GM18499 (cell line): ENCODE data around the gene WASF3.
"Not testable (repeated sequence)": the region's sequence is repeated elsewhere in the genome, so short reads cannot be mapped to it uniquely, and the experiment has no call there.

ENCODE experiments used
- ATAC-seq: cut with Tn5 transposase; IDR thresholded peaks from one replicate; pipeline ENCODE4 v1.9.1; 2021; ENCODE audit warnings: moderate number of reproducible peaks; ENCODE audit not compliant: insufficient read depth, unreplicated experiment

The WASF3 gene

DNA sequence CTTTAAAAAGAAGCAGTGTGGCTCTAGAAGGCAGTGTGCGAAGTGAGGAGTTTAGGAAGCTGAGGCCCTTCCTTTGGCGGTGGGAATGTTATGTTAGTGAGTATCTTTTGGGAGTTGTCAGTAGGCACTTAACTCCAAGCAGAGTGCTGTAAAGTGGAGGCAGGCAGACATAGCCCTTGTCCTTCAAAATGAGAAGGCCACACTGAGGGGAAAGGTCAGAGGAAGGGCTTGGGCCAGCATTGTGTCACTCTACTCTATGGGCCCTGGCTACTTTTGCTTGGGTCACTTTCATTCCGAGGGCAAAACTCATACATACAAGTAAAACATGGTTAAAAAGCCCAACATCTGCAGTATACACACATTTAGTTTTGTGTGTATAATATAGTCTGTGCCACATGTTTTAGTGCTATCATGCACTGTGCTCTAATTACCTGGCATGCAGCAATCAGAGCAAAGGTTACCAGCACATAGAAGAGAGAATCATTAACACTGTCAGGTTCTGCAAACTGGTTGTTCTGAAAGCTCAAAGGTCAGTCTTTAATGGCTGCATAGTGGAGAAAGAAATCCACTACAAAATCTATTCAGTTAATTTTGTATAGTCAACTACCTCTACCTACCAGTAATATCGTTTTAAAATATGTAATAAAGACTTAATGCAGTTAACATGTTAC, 64.4 kb downstream of the WASF3 start:
- ATAC-seq = no peak

DNA sequence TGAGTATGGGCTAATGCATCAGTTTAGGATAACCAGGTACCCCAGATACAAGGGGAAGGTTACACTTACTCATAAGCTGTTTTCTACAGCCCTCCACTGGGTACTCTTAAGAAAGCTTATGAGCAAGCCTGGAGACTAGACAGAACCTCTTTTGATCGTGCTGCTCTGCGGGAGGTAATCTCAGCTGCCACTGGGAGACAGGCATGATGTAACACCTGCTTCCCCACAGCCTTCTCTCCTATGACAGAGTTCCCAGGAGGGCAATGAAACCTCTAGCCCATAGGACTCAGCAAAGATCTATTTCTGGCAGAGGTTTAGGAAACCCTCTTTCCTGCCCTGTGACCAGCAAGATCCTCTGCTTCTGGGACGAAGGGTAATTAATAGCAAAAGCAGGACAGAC, 65.6 kb downstream of the WASF3 start:
- ATAC-seq = no peak

DNA sequence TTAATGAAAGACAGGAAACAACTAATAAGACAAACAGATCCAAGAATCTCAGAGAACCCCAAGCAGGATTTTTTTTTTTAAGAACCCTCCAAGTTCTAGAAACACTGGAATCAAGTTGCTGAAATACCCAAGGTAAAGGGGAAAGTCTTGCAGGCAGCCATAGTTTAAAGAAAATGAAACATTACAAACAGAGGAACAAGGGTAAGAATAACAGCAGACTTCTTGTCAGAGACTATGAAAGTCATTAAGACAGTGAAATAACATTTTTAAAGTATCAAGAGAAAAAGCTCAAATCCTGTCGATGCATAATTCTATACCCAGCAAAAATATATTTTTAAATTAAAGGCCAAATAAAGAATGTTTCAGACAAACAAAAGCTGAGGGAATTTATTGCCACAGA, 67.1 kb downstream of the WASF3 start:
- ATAC-seq = no peak

DNA sequence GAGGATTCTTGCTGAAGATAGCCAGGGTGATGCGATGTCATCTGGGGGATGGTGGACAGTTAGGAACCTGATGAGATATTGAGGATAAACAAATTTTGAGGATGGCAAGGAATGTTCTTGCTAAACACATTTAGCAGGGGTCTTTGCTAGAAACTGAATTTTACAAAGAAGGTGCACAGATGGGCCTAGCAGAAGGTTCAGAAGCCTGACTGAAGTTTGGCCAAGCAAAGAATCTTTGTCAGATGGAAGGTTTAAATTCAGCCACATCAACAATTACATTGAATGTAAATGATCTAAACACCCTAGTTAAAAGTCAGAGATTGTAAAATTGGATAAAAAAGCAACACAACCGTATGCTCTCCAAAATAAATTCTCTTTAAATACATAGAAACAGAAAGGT, 68.8 kb downstream of the WASF3 start:
- no peak for ATAC-seq

DNA sequence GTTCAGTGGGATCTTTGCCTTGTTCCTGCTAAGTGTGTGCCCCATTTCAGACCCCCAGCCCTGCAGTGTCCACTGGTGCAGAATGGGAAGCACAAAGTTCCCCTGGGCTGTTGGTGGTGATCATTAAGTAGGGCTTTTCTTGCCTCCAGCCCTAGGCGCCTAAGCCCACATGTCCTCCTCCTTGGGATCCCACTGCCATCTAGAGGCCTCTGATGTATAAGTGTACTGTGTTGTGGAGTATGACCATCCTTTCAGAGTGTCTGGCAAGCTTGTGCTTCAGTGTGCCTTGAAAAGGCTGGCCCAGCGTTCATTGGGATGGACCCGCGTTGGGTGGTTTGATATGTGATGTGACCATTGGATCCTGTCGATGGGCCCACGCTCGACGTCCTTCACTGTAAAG, 71.2 kb downstream of the WASF3 start:
- no peak for ATAC-seq

DNA sequence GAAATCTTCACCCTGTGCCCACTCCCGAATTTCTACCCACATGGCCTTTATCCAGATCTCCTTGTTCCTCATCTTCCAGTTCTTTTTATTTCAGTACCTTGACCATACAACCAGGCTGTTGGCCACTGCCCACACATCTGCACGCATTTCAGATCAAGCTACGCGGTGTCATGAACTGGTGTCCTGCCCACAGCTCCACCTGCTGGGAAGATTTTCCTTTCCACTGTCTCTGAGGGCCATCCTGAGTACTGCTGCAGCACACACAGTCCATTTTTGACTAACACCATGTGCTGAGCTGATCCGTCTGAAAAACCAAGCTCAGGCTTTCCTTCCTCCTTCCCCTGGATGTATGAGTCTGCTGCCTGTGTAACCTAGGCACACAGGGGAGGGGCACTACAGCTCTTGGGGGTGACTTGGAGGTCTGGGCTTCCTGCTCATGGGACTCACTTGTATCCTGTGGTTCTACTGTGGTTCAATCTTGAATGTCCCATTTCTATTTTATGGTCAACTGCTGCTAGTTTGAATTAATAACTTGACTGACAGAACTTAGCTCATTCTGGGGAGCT, 71.9 kb downstream of the WASF3 start:
- no peak for ATAC-seq

DNA sequence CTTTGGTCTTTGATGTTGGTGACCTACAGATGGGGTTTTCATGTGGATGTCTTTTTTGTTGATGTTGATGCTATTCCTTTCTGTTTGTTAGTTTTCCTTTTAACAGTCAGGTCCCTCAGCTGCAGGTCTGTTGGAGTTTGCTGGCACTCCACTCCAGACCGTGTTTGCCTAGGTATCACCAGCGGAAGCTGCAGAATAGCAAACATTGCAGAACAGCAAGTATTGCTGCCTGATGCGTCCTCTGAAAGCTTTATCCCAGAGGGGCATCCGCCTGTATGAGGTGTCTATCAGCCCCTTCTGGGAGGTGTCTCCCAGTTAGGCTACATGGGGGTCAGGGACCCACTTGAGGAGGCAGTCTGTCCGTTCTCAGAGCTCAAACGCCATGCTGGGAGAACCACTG, 78.2 kb downstream of the WASF3 start:
- not testable (repeated sequence) for ATAC-seq

DNA sequence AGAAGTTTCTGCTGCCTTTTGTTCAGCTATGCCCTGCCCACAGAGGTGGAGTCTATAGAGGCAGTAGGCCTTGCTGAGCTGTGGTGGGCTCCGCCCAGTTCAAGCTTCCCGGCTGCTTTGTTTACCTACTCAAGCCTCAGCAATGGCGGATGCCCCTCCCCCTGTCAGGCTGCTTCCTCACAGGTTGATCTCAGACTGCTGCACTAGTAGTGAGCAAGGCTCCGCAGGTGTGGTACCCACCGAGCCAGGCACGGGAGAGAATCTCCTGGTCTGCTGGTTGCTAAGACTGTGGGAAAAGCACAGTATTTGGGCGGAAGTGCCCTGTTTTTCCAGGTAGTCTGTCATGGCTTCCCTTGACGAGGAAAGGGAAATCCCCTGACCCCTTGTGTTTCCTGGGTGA, 78.6 kb downstream of the WASF3 start:
- not testable (repeated sequence) for ATAC-seq

DNA sequence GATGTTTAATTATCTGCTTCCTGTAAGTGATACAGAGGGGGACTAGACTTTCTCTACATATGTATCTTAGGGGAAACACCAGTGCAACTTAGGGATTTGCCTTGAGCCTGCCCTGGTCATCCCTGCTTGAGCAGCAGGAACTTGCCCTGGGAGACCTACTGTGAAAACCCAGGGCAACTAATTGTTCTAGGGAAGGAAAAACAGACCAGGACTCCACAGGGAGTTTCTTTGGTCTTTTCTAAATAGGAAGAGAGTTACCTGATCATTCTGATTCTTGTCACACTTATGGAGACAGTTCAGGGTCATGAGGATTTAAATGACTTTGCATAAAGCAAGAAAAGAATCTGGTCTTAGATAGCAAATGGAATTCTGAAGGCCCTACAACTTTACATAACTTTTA, 89.1 kb downstream of the WASF3 start:
- no peak for ATAC-seq

DNA sequence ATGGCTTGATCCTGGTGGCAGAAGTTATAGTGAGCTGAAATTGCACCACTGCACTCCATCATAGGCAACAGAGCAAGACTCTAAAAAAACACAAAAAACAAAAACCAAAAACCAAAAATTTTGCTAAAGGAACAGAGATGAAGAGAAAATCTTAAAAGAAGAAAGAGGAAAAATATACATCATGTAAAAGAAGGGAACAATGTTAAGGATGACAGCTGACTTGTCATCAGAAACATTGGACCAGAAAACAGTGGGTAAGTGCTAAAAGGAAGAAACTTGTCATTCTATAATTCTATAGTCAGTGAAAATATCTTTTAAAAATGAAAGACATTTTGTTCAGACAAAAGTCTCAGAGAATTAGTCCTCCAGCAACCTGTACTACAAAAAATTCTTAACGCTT, 93.8 kb downstream of the WASF3 start:
- ATAC-seq = no peak

DNA sequence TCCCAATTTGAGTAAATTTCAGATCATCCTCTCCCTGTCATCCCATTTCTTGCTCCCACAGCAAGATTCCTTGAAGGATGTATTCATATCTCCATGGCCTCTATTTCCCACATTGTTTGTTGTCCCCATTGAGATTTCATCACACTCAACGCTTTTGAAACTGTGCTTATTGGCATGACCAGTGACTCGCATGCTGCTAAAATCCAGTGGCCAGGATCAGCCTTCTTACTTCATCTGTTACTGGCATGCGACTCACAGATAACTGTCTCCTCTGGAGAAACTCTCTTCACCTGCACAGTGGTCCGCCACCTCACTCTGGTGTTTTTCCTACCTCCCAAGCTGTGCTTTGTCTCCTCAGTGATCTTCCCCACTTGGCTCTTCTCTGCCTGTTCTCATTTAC, 95.8 kb downstream of the WASF3 start:
- no peak for ATAC-seq

DNA sequence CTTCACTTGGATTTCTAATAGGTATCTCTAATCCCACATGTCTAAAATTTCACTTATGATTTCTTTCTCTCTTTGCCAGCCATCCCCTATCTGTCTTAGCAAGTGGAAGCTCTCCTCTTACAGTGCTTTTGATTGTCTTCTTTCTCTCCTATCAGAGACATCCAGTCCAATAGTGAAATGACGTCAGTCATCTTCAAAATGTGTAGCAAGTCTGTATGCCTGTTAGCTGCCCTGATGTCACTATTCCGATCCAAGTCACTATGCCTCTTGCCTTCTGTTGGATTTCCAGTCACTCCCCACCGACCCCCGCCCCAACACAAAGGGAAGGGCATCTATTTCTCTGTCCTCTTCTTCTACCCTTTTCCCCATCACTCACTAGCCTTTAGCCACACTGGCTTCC, 96.4 kb downstream of the WASF3 start:
- ATAC-seq = no peak

DNA sequence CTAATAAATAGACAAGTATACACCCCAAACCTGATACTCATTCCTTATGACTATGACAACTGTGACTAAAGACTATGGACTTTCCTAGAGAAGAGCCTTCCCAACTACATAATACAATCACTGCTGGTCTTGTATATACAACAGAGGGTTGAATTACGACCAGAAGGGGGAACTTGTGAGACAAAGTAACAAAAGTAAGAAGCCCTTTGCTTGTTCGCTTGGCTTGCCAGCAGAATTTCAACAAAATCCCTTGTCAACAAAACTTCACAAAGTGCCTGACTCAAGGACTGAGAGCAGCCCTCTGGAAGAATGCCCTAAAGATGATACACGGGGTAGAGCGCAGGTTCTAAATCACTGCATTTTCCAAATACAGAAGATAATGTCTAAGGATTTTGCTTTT, 99.4 kb downstream of the WASF3 start:
- ATAC-seq = no peak

DNA sequence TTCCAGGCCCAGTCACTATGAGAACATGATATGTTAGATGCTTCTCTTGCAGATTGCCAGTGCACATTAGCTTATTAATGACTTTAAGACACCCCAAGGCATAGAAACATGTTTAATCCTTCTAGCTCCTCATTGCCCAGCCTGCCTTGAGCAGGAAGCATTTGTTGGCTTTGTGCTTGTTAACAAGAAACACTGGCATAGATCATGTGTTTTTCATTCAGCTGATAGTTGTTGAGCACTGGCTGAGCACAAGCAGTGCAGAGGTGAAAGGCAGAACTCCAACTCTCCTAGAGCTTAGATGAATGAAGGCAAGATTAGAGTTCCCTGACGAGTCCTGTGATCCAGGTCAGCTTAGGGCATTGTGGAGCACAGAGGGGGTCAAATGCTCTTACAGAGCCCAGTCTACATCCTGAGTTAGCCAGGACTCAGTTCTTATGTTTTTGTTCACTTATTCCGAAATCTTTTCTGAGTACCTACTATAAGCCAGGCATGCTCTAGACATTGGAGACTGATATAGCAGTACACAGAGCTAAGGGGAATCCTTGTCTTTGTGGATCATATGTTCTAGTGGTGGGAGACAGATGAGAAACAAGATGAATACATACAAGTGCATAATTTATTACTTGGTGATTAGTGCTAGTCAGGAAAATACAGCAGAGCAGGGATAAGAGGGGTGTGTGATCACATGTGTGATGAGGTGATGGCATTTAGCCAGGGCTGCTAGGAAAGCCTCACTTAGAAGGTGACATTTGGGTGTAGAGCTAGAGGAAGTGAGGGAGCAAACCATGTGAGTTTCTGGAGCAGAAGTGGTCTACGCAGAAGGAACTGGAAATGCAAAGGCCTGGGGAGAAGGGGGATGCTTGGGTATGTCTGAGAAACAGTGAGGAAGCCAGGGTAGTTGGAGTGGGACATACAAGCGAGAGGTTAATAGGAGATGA, 101.2 kb downstream of the WASF3 start:
- no peak for ATAC-seq

DNA sequence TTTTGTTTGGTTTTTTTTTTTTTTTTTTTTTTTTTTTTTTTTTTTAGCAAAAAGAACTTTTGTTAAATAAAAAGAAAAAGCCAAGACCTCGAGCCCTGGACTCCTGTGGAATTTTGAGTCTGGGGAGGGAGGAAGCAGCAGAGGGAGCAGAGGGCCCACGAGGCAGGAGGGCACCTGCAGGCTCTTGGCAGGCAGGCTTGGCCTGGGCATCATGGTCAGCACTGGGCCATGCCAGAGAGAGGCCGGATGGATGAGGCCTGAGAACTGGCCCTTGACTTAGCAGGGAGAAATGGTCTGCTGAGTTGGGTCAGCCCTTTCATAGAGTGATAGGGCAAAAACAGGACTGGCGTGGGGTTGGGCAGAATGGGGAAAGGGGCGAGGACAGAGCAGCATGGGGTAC, 102.7 kb downstream of the WASF3 start:
- no peak for ATAC-seq

DNA sequence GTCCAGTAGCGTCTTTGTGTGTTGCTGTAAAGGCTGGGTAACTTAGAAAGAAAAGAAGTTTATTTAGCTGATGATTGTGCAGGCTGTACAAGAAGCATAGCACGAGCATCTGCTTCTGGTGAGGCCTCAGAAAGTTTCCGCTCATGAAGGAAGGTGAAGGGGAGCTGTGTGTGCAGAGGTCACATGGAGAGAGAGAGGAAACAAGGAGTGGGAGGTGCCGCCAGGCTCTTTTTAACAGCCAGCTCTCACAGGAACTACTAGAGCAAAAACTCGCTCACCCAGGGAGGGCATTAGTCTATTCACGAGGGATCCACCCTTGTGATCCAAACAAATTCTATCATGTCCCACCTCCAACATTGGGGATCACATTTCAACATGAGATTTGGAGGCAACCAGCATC, 103.3 kb downstream of the WASF3 start:
- ATAC-seq = no peak

DNA sequence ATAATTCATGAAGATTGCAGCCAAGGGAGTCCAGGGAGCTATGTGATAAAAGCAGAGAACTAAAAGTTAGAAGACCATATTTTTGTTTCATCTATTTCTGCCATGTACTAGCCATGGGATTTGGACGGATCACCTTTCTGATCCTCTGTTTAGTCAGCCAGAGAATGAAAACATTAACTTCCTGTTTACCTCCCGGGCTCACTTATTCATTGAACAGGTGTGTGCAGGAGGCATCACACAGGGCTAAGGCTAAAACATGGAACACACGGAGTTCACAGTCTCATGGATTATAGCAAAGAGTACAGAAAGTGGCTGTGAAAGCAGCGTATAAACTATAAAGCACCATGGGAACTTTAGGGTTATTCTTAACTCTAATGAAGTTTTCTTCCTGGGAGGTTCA, 106.3 kb downstream of the WASF3 start:
- ATAC-seq = no peak

DNA sequence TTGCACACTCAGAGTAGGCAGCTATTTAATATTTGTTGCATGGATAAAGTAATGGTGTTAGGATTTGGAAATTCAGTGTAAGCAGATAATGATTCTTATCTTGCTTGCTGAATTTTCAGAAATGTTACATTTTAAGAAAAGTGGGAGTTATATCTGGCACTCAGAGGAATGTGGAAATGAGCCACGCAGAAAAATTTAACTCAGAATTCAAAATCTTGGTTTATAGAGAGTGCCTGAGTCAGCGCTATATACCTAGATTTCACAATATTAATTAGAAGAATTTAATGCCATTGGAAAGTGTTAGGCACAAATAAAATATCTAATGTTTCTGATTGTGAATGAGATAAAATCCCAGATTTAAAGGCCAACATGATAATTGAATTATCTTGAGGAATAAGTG, 106.8 kb downstream of the WASF3 start:
- ATAC-seq = no peak

DNA sequence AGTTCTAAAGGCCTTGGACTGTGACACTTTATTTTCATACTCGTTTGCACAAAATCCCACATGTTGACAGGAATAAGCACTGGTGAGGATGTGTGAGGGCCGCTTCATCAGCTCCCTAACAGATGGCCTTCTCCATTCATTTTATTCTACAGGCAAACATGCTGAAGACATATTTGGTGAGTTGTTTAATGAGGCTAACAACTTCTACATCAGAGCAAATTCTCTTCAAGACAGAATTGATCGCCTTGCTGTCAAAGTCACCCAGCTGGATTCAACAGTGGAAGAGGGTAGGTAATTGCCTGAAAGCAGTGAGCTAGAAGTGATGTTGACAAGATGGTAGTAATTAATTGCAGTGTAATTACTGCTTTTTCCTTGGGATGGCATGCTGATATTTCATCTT, 107.4 kb downstream of the WASF3 start:
- ATAC-seq = no peak

DNA sequence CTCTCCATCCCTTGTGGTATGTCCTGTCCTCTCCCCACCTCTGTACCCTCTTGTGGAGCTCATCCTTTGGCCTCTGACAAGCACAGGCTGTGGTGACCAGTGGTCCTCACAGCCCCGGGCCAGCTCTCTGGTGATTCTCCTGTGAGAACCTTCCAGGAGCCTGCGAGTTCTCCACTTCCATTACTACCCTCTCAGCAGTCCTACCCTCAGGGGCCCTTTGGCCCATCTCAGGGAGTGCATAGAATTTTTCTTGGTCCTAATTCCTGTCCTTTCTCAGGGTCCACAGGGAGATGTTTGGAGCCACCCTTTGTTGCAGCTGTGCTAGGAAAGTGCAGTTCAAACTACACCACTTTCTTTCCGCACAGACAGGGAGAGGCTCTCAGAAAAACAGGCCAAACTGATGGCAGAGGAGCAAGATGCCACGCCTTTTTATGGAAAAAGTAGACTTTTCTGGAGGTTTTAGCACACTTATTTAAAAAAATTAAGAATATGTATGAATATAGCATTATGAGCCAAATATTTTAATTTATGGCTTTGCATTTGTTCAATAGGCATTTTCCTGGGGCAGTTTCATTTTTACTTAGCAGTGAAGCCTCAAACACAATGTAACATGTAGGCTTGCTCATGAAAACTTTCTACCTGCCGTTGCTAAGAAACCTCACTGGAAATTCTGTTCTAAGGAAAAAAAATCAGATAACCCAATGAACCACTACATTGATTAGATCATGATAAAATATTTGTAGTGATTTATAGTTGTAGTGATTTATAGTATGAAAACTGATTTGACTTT, 111.1 kb downstream of the WASF3 start:
- ATAC-seq = no peak

DNA sequence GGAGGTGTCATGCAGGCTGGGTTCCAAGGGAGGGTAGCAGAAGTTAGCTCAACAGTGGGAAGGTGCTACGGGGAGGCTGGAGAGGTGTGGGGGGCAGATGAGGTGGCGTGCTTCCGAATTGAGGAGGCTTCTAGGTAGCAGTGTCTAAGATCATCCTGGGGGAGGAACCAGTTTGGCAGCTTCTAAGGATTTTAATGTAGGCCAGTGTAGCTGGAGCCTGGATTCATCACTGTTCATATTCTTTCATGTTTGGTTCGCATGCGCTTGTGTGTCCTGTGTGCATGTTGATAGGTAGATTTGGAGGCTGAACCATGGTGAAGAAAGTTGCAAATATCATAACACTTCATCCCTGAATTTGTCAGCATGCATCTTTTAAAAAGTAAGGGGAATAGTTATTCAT, 116.4 kb downstream of the WASF3 start:
- ATAC-seq = no peak
